Ishikawa (cell line): ENCODE results near the gene HSP90B1.

ENCODE experiments used
- CEBPB ChIP-seq: IDR thresholded peaks from 2 replicates; pipeline ENCODE4 v1.6.1; 2012
- EGR1 ChIP-seq: IDR thresholded peaks from 2 replicates; pipeline ENCODE4 v1.6.1; 2012
- FOXM1 ChIP-seq: IDR thresholded peaks from 2 replicates; pipeline ENCODE4 v1.6.1; 2012; ENCODE audit warnings: low read depth, borderline replicate concordance
- NFIC ChIP-seq: IDR thresholded peaks from 2 replicates; pipeline ENCODE4 v1.6.1; 2012
- RAD21 ChIP-seq: IDR thresholded peaks from 2 replicates; pipeline ENCODE4 v1.6.1; 2012; ENCODE audit warnings: low read depth
- TAF1 ChIP-seq: IDR thresholded peaks from 2 replicates; pipeline ENCODE4 v1.6.1; 2012; ENCODE audit warnings: low read depth, mild to moderate bottlenecking
- TCF12 ChIP-seq: IDR thresholded peaks from 2 replicates; pipeline ENCODE4 v1.6.1; 2012; ENCODE audit warnings: low read depth
- TEAD4 ChIP-seq: IDR thresholded peaks from 2 replicates; pipeline ENCODE4 v1.6.1; 2012
- YY1 ChIP-seq: IDR thresholded peaks from 2 replicates; pipeline ENCODE4 v1.6.1; 2012; ENCODE audit warnings: low read depth
- ZBTB7A ChIP-seq: IDR thresholded peaks from 2 replicates; pipeline ENCODE4 v1.6.1; 2012; ENCODE audit warnings: low read depth
- TF ChIP-seq, protein P1 (sequence below): IDR thresholded peaks from 2 replicates; pipeline ENCODE4 v1.6.1; 2012
- TF ChIP-seq, protein P2 (sequence below): IDR thresholded peaks from 2 replicates; pipeline ENCODE4 v1.6.1; 2012

DNA sequence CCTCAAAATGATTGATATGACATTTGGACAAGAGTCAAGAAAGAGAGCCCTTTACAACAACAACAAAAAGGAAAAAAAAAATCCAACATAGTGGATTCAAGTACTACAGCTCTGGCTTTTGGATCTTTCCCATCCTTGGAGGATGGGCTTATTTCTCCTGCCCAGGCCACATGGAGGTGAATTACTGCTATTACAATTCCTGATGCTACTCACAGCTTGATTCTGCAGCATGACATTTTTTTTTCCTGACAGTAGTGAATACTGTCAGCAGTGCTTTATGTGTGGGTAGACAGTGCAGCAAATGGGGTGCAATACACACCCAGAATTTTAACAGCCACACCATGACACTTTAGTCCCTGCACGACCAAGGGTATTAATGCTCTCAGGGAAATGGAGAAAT is 42.5 kb upstream of the HSP90B1 start:
- TF ChIP-seq TEAD4 (no peak), YY1 (no peak), RAD21 (no peak), FOXM1 (no peak), TAF1 (no peak), ZBTB7A (no peak), CEBPB (no peak), TCF12 (no peak), NFIC (no peak), EGR1 (no peak)
- TF ChIP-seq, protein P1, sequence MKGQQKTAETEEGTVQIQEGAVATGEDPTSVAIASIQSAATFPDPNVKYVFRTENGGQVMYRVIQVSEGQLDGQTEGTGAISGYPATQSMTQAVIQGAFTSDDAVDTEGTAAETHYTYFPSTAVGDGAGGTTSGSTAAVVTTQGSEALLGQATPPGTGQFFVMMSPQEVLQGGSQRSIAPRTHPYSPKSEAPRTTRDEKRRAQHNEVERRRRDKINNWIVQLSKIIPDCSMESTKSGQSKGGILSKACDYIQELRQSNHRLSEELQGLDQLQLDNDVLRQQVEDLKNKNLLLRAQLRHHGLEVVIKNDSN = no peak
- TF ChIP-seq, protein P2, sequence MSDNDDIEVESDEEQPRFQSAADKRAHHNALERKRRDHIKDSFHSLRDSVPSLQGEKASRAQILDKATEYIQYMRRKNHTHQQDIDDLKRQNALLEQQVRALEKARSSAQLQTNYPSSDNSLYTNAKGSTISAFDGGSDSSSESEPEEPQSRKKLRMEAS = no peak
